ENCODE results near the gene INO80D.

DNA sequence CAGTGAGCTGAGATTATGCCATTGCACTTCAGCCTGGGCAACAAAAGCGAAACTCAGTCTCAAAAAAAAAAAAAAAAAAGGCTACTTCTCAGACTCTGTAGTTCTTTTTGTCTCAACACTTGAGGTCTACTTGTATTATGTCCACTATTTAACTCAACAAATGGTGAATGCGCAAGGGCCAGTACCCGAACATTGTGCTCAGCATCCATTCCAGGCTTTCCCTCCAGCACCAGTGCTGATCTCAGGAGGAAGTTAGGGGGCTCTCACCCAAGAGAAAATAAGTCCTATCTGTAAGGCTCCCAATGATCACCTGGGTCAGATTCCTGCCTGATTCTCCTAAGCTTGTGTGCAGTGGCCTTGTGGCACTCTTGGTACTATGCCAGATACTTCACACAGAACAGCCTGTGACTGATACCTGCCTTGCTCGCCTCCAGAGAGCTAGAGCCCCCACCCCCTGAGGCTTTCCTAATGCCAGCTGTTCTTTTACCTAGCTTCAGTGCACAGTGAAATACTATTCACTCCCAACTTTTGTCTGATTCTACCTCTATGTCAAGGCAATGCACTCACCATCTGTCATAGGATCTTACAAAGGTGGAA is 74.9 kb downstream of the INO80D start:
- TF ChIP-seq POLR2A (IDR thresholded peaks at IDR 0.05) (no peak), POLR2AphosphoS5 (IDR thresholded peaks at IDR 0.05) (no peak)
- TF ChIP-seq, protein P1, sequence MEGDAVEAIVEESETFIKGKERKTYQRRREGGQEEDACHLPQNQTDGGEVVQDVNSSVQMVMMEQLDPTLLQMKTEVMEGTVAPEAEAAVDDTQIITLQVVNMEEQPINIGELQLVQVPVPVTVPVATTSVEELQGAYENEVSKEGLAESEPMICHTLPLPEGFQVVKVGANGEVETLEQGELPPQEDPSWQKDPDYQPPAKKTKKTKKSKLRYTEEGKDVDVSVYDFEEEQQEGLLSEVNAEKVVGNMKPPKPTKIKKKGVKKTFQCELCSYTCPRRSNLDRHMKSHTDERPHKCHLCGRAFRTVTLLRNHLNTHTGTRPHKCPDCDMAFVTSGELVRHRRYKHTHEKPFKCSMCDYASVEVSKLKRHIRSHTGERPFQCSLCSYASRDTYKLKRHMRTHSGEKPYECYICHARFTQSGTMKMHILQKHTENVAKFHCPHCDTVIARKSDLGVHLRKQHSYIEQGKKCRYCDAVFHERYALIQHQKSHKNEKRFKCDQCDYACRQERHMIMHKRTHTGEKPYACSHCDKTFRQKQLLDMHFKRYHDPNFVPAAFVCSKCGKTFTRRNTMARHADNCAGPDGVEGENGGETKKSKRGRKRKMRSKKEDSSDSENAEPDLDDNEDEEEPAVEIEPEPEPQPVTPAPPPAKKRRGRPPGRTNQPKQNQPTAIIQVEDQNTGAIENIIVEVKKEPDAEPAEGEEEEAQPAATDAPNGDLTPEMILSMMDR (IDR thresholded peaks at IDR 0.05): no peak

All from breast epithelium (tissue), 3 donors.